K562 (cell line): ENCODE results near the gene UMAD1. TPM values are rescaled to one million over a fixed set of nuclear protein-coding genes. Genes with fewer than 3 reads are reported as not detected.

Experiments used
- ATAC-seq: fragments of 200-7000 bp; cut with Tn5 transposase; 3 replicates; pipeline ENCODE4 v1.9.1; 2020; ENCODE audit warnings: moderate library complexity
- BruUV-seq: library from RNA; stranded (reverse); fragments of 400-500 nt; replicated peaks from 2 replicates; lab custom pipeline; 2021; lab: Mats Ljungman, UMichigan
- CTCF ChIA-PET: fragments of 300-600 bp; formaldehyde crosslinking; extraction: SDS; loops from one replicate; lab custom pipeline; 2021; ENCODE audit warnings: low intra/inter-chr PET ratio; lab: Yijun Ruan, JAX
- POLR2A ChIA-PET: fragments of 300-600, 350-650 bp; sonication (Branson Sonifier 250); formaldehyde crosslinking; extraction: SDS; loops from one replicate; lab custom pipeline; 2021; ENCODE audit warnings: antibody characterized with exemption, inconsistent platforms; lab: Yijun Ruan, JAX
- DNase-seq, 4 experiments: peaks; one replicate each; pipeline versions ENCODE4 v3.0.0 to v3.0.0-alpha.2; 2011 to 2018; ENCODE audit warnings: low spot score in 3 of 4, mixed read lengths in 3 of 4; ENCODE audit errors: extremely low read depth in 1 of 4
- FAIRE-seq: peaks from 2 replicates; lab custom pipeline; 2011; peaks lifted over from hg19 to GRCh38; lab: Jason Lieb, UNC
- H2AFZ ChIP-seq: 2 replicates; pipeline ENCODE4 v1.6.0; 2011; ENCODE audit warnings: low read depth, low read length, control low read depth, inconsistent platforms
- H3K27ac ChIP-seq: fragments of 200-600 bp; 3 replicates; pipeline ENCODE4 v1.8.0; 2011; ENCODE audit warnings: low read depth, mild to moderate bottlenecking, control low read depth, inconsistent platforms, low read length, moderate library complexity, mixed read lengths; ENCODE audit errors: extremely low read depth
- H3K27me3 ChIP-seq, 2 experiments: fragments of 300-600 bp in 1 of 2; 2 replicates in 1 of 2; 3 replicates in 1 of 2; pipeline versions ENCODE4 v1.6.0 to v1.8.0; 2011; ENCODE audit warnings: inconsistent platforms in 2 of 2, low read length in 2 of 2, mild to moderate bottlenecking in 1 of 2, mixed read lengths in 1 of 2, moderate library complexity in 1 of 2; ENCODE audit not compliant: control insufficient read depth in 2 of 2, insufficient read depth in 2 of 2
- H3K36me3 ChIP-seq: fragments of 300-600 bp; 3 replicates; pipeline ENCODE4 v1.8.0; 2011; ENCODE audit warnings: mild to moderate bottlenecking, low read length, inconsistent platforms; ENCODE audit not compliant: control insufficient read depth, insufficient read depth
- H3K4me1 ChIP-seq, 2 experiments: fragments of 200-600 bp in 1 of 2; replicated peaks in 1 of 2; 2 replicates in 1 of 2; 3 replicates in 1 of 2; pipeline versions ENCODE4 v1.5.1 to v1.8.0; 2011; ENCODE audit warnings: inconsistent platforms in 2 of 2, low read length in 2 of 2, mild to moderate bottlenecking in 1 of 2, mixed read lengths in 1 of 2, moderate library complexity in 1 of 2; ENCODE audit not compliant: control insufficient read depth in 2 of 2, insufficient read depth in 2 of 2
- H3K4me2 ChIP-seq: 2 replicates; pipeline ENCODE4 v1.6.1; 2011; ENCODE audit warnings: low read length, control low read depth, inconsistent platforms, mixed read lengths; ENCODE audit not compliant: insufficient read depth
- H3K4me3 ChIP-seq: fragments of 200-600 bp; sonication (generic), shearing (Covaris generic); 2 replicates; pipeline ENCODE4 v1.5.1; 2016; ENCODE audit warnings: control low read depth, inconsistent platforms
- H3K79me2 ChIP-seq: fragments of 200-600 bp; 3 replicates; pipeline ENCODE4 v1.8.0; 2011; ENCODE audit warnings: low read length, inconsistent platforms; ENCODE audit not compliant: control insufficient read depth, insufficient read depth
- H3K9ac ChIP-seq, 2 experiments: 2 replicates each; pipeline versions ENCODE4 v1.6.0 to v1.6.1; 2011; ENCODE audit warnings: low read depth in 2 of 2, low read length in 2 of 2, control low read depth in 1 of 2, inconsistent platforms in 1 of 2, mild to moderate bottlenecking in 1 of 2, mixed read lengths in 1 of 2; ENCODE audit not compliant: insufficient read depth in 1 of 2
- H3K9me1 ChIP-seq: one replicate; pipeline ENCODE4 v1.6.0; 2011; ENCODE audit warnings: inconsistent platforms, mild to moderate bottlenecking, low read length, moderate library complexity; ENCODE audit not compliant: control insufficient read depth, insufficient read depth
- H3K9me3 ChIP-seq: replicated peaks from 2 replicates; pipeline ENCODE4 v1.5.1; 2011; ENCODE audit warnings: low read depth, low read length, inconsistent platforms; ENCODE audit not compliant: control insufficient read depth, insufficient read depth
- H4K20me1 ChIP-seq: replicated peaks from 2 replicates; pipeline ENCODE4 v1.6.1; 2011; ENCODE audit warnings: low read length, inconsistent platforms, mixed read lengths; ENCODE audit not compliant: control insufficient read depth, insufficient read depth
- MAFK ChIP-seq: IDR thresholded peaks from 2 replicates; pipeline ENCODE4 v1.6.1; 2011; ENCODE audit warnings: low read length, improper control_type of control experiment
- NBN ChIP-seq: fragments of 450-650 bp; IDR thresholded peaks from 2 replicates; pipeline ENCODE4 v1.6.1; 2016; ENCODE audit warnings: low read depth, mild to moderate bottlenecking
- RNF2 ChIP-seq: sonication (generic); IDR thresholded peaks from 2 replicates; pipeline ENCODE4 v1.6.1; 2016
- SIN3A ChIP-seq, 2 experiments: fragments of 150-350 bp in 1 of 2; IDR thresholded peaks; 2 replicates each; pipeline ENCODE4 v1.6.1; 2011 to 2016; ENCODE audit warnings: borderline replicate concordance in 2 of 2, low read depth in 2 of 2, low read length in 2 of 2, mild to moderate bottlenecking in 2 of 2, moderate library complexity in 2 of 2; ENCODE audit not compliant: control insufficient read depth in 1 of 2
- SRF ChIP-seq, 2 experiments: fragments of 250-450, 450-650 bp in 1 of 2; sonication (Bioruptor Pico) in 1 of 2; sonication (generic) in 1 of 2; formaldehyde crosslinking; IDR thresholded peaks; 2 replicates each; pipeline versions ENCODE4 v1.5.0 to v1.5.1; 2020 to 2022; ENCODE audit warnings: mild to moderate bottlenecking in 1 of 2, missing genetic modification reagents in 1 of 2
- ZBTB1 ChIP-seq: sonication (generic); formaldehyde crosslinking; IDR thresholded peaks from 2 replicates; pipeline ENCODE4 v1.8.1; 2023; ENCODE audit warnings: missing genetic modification reagents, low read depth, mild to moderate bottlenecking, borderline replicate concordance
- ZBTB33 ChIP-seq: sonication (generic); formaldehyde crosslinking; IDR thresholded peaks from 2 replicates; pipeline ENCODE4 v1.8.1; 2023; ENCODE audit warnings: mild to moderate bottlenecking, missing genetic modification reagents
- ZBTB5 ChIP-seq: fragments of 450-650 bp; IDR thresholded peaks from 2 replicates; pipeline ENCODE4 v1.6.1; 2017; ENCODE audit warnings: antibody characterized with exemption
- ZBTB9 ChIP-seq: fragments of 450-650 bp; formaldehyde crosslinking; IDR thresholded peaks from 2 replicates; pipeline ENCODE4 v1.4.0; 2020; ENCODE audit warnings: mild to moderate bottlenecking, moderate library complexity
- WGBS: fragments of 100-300 bp; shearing (Covaris generic); methylation state at CpG from one replicate; pipeline ENCODE4 v1.1.6; 2016; ENCODE audit warnings: low coverage, mixed read lengths; ENCODE audit not compliant: insufficient coverage; ENCODE audit errors: missing lambda C conversion rate; 5-methylcytosine and 5-hydroxymethylcytosine counted together
- in situ Hi-C: fragments of 300-500 bp; cut with MboI; formaldehyde crosslinking; loops from 4 replicates; pipeline ENCODE4 v1.15.0; 2018; ENCODE audit warnings: inconsistent platforms, mixed read lengths
- intact Hi-C: fragments of 100-400 bp; cut with micrococcal nuclease; formaldehyde crosslinking; loops from 2 replicates; pipeline ENCODE4 v1.14.2; 2022
- polyA plus RNA-seq, 8 experiments: library from polyadenylated mRNA; depleted of rRNA in 4 of 8; stranded (reverse) in 5 of 8; unstranded in 3 of 8; fragments of >200 nt; fragmentation: Nextera tagmentation in 2 of 8; fragmentation: Illumina TruSeq in 1 of 8; extraction: Ambion mirVana in 2 of 8; extraction: Trizol in 1 of 8; gene quantifications; 2 replicates each; pipeline versions ENCODE4 v1.2.1 to v1.2.3, GENCODE V29; 2011 to 2014; ENCODE audit warnings: inconsistent platforms in 1 of 8, missing spikeins in 1 of 8
- total RNA-seq, 7 experiments: library from RNA; depleted of rRNA in 6 of 7; stranded (reverse); fragments of >200 nt in 6 of 7; fragmentation: Illumina TruSeq in 2 of 7; extraction: Trizol in 2 of 7; gene quantifications; 2 replicates each; pipeline versions ENCODE4 v1.2.1 to v1.2.3, GENCODE V29; 2011 to 2021; ENCODE audit warnings: low replicate concordance in 1 of 7
- TF ChIP-seq, protein P1 (sequence below): sonication (generic); formaldehyde crosslinking; IDR thresholded peaks from 2 replicates; pipeline ENCODE4 v1.8.0; 2022; ENCODE audit warnings: missing genetic modification reagents, mild to moderate bottlenecking, borderline replicate concordance
- TF ChIP-seq, protein P2 (sequence below): fragments of 450-650 bp; formaldehyde crosslinking; IDR thresholded peaks from 2 replicates; pipeline ENCODE4 v1.4.0; 2022; ENCODE audit warnings: missing genetic modification characterization

UMAD1 gene
- total and polyA plus RNA-seq, 9 of the 15 experiments (the other 6 are each of a cell fraction or from before 2014, with no cell fraction given): 9.0 to 26.7 (median 13.3) TPM

DNA sequence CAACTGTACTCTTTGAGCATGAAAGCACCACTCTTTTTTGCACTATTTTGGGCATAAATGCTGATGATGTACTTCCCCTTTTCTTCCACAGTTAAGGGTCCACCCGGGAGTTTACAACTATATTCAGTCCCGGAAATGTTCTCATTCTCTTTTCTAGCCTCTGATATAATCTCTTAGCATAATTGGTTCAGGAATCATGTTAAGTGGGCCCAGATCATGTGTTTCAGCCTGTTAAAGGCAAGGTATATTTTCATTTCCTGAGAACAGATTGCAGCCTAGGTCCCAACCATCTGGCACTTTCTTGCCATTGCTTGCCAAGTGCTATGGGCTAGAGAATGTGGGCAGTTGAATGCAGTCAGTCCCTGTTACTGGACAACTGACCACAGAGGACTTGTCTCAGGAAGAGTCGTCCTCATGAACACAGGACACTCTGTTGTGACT lies 216.6 kb downstream of the UMAD1 start:
- ChIA-PET CTCF (no interaction called here), POLR2A (interaction anchor here (0.8 to 1.5 kb wide), 2 partner anchors 9 to 17 kb away, joined by 3 to 4 read pairs; no protein-coding TSS in a partner anchor)
- Histone ChIP-seq H3K27ac (no peak overlapping the region), H3K27me3 (no peaks in the 10 kb centered on the region), H3K36me3 (no peaks in the 10 kb centered on the region), H3K4me1 (no peaks in the 10 kb centered on the region), H3K4me3 (no peak overlapping the region), H3K79me2 (no peaks in the 10 kb centered on the region), H3K9me3 (peaks cover 5% of the 10 kb centered on the region), H3K9ac (no peak overlapping the region), H3K4me2 (no peak overlapping the region), H2AFZ (no peak overlapping the region), H3K9me1 (no peaks in the 10 kb centered on the region), H4K20me1 (no peaks in the 10 kb centered on the region)
- DNase-seq (no peak), ATAC-seq (no peak), FAIRE-seq (no peak)
- WGBS: 12% methylated on average over 3 of the region's 3 CpGs
- in situ Hi-C loops: no loop called here
- intact Hi-C loops: no loop called here
- BruUV-seq: no TSS peak
- TF ChIP-seq ZBTB9 (CRISPR knock-in tag) (no peak), MAFK (no peak), SIN3A (IDR thresholded peaks at IDR 0.05; ENCODE audit: borderline replicate concordance in 2 of 2, control insufficient read depth in 1 of 2, low read depth in 2 of 2, low read length in 2 of 2) (no peak), RNF2 (no peak), SRF (CRISPR knock-in tag; IDR thresholded peaks at IDR 0.05) (no peak), NBN (no peak), ZBTB5 (no peak), ZBTB1 (no peak), ZBTB33 (CRISPR knock-in tag) (no peak)
- TF ChIP-seq, protein P1, sequence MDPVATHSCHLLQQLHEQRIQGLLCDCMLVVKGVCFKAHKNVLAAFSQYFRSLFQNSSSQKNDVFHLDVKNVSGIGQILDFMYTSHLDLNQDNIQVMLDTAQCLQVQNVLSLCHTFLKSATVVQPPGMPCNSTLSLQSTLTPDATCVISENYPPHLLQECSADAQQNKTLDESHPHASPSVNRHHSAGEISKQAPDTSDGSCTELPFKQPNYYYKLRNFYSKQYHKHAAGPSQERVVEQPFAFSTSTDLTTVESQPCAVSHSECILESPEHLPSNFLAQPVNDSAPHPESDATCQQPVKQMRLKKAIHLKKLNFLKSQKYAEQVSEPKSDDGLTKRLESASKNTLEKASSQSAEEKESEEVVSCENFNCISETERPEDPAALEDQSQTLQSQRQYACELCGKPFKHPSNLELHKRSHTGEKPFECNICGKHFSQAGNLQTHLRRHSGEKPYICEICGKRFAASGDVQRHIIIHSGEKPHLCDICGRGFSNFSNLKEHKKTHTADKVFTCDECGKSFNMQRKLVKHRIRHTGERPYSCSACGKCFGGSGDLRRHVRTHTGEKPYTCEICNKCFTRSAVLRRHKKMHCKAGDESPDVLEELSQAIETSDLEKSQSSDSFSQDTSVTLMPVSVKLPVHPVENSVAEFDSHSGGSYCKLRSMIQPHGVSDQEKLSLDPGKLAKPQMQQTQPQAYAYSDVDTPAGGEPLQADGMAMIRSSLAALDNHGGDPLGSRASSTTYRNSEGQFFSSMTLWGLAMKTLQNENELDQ (CRISPR knock-in tag): no peak
- TF ChIP-seq, protein P2, sequence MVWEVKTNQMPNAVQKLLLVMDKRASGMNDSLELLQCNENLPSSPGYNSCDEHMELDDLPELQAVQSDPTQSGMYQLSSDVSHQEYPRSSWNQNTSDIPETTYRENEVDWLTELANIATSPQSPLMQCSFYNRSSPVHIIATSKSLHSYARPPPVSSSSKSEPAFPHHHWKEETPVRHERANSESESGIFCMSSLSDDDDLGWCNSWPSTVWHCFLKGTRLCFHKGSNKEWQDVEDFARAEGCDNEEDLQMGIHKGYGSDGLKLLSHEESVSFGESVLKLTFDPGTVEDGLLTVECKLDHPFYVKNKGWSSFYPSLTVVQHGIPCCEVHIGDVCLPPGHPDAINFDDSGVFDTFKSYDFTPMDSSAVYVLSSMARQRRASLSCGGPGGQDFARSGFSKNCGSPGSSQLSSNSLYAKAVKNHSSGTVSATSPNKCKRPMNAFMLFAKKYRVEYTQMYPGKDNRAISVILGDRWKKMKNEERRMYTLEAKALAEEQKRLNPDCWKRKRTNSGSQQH (CRISPR knock-in tag): no peak
